ENCODE results near the gene LDB2.

Gene LDB2

GRCh38 chr4:16714191-16714590, 184.3 kb downstream of the LDB2 start:
- no peak overlapping the region for H3K4me3 ChIP-seq (ENCODE audit: insufficient read depth, low read depth, low read length)
- H3K27ac ChIP-seq (ENCODE audit: insufficient read depth, low read depth, low read length, poor library complexity, severe bottlenecking) = no peak overlapping the region
- 94 to 100% methylated on average over 1 of the region's 1 CpG for WGBS, 2 experiments

GRCh38 chr4:16713696-16714095, 184.7 kb downstream of the LDB2 start:
- Histone ChIP-seq H3K27me3 (ENCODE audit: control insufficient read depth, insufficient read depth, low read length, poor library complexity, severe bottlenecking) (no peaks in the 10 kb centered on the region), H3K36me3 (ENCODE audit: control insufficient read depth, insufficient read depth, low read length) (no peaks in the 10 kb centered on the region), H3K27ac (ENCODE audit: insufficient read depth, low read depth, low read length, poor library complexity, severe bottlenecking) (no peak overlapping the region), H3K9me3 (ENCODE audit: control insufficient read depth, low read length) (no peaks in the 10 kb centered on the region), H3K4me3 (ENCODE audit: insufficient read depth, low read depth, low read length) (no peak overlapping the region), H3K4me1 (ENCODE audit: control insufficient read depth, insufficient read depth, low read length) (no peaks in the 10 kb centered on the region)
- WGBS, 2 experiments = 97 to 100% methylated on average over 3 of the region's 3 CpGs

More at GRCh38 chr4:16714191-16714590, 184.3 kb downstream of the LDB2 start:
- Histone ChIP-seq H3K4me1 (ENCODE audit: control insufficient read depth, insufficient read depth, low read length) (no peaks in the 10 kb centered on the region), H3K36me3 (ENCODE audit: control insufficient read depth, insufficient read depth, low read length) (no peaks in the 10 kb centered on the region), H3K27me3 (ENCODE audit: control insufficient read depth, insufficient read depth, low read length, poor library complexity, severe bottlenecking) (no peaks in the 10 kb centered on the region), H3K9me3 (ENCODE audit: control insufficient read depth, low read length) (no peaks in the 10 kb centered on the region)

GRCh38 chr4:16713271-16713670, 185.2 kb downstream of the LDB2 start:
- H3K4me1 ChIP-seq (ENCODE audit: control insufficient read depth, insufficient read depth, low read length) = no peaks in the 10 kb centered on the region
- no peaks in the 10 kb centered on the region for H3K27me3 ChIP-seq (ENCODE audit: control insufficient read depth, insufficient read depth, low read length, poor library complexity, severe bottlenecking)
- H3K36me3 ChIP-seq (ENCODE audit: control insufficient read depth, insufficient read depth, low read length) = no peaks in the 10 kb centered on the region
- no peak overlapping the region for H3K4me3 ChIP-seq (ENCODE audit: insufficient read depth, low read depth, low read length)
- no peaks in the 10 kb centered on the region for H3K9me3 ChIP-seq (ENCODE audit: control insufficient read depth, low read length)
- no peak overlapping the region for H3K27ac ChIP-seq (ENCODE audit: insufficient read depth, low read depth, low read length, poor library complexity, severe bottlenecking)

- no peaks in the 10 kb centered on the region for H3K9me3 ChIP-seq (ENCODE audit: control insufficient read depth, low read length)
- H3K27me3 ChIP-seq (ENCODE audit: control insufficient read depth, insufficient read depth, low read length, poor library complexity, severe bottlenecking) = no peaks in the 10 kb centered on the region
- 87% methylated on average over 3 of the region's 3 CpGs for WGBS, 2 experiments
- H3K36me3 ChIP-seq (ENCODE audit: control insufficient read depth, insufficient read depth, low read length) = no peaks in the 10 kb centered on the region
- no peaks in the 10 kb centered on the region for H3K4me1 ChIP-seq (ENCODE audit: control insufficient read depth, insufficient read depth, low read length)
- H3K27ac ChIP-seq (ENCODE audit: insufficient read depth, low read depth, low read length, poor library complexity, severe bottlenecking) = no peak overlapping the region
- H3K4me3 ChIP-seq (ENCODE audit: insufficient read depth, low read depth, low read length) = no peak overlapping the region
Measured at GRCh38 chr4:16710198-16710597, 188.2 kb downstream of the LDB2 start.

GRCh38 chr4:16707874-16708273, 190.6 kb downstream of the LDB2 start:
- 91 to 93% methylated on average over 4 of the region's 4 CpGs for WGBS, 2 experiments
- no peaks in the 10 kb centered on the region for H3K27me3 ChIP-seq (ENCODE audit: control insufficient read depth, insufficient read depth, low read length, poor library complexity, severe bottlenecking)
- H3K36me3 ChIP-seq (ENCODE audit: control insufficient read depth, insufficient read depth, low read length) = no peaks in the 10 kb centered on the region
- H3K4me1 ChIP-seq (ENCODE audit: control insufficient read depth, insufficient read depth, low read length) = no peaks in the 10 kb centered on the region
- H3K27ac ChIP-seq (ENCODE audit: insufficient read depth, low read depth, low read length, poor library complexity, severe bottlenecking) = no peak overlapping the region
- H3K4me3 ChIP-seq (ENCODE audit: insufficient read depth, low read depth, low read length) = no peak overlapping the region
- H3K9me3 ChIP-seq (ENCODE audit: control insufficient read depth, low read length) = no peaks in the 10 kb centered on the region

GRCh38 chr4:16706251-16706650, 192.2 kb downstream of the LDB2 start:
- Histone ChIP-seq H3K4me1 (ENCODE audit: control insufficient read depth, insufficient read depth, low read length) (no peaks in the 10 kb centered on the region), H3K27ac (ENCODE audit: insufficient read depth, low read depth, low read length, poor library complexity, severe bottlenecking) (no peak overlapping the region), H3K36me3 (ENCODE audit: control insufficient read depth, insufficient read depth, low read length) (no peaks in the 10 kb centered on the region), H3K4me3 (ENCODE audit: insufficient read depth, low read depth, low read length) (no peak overlapping the region), H3K27me3 (ENCODE audit: control insufficient read depth, insufficient read depth, low read length, poor library complexity, severe bottlenecking) (no peaks in the 10 kb centered on the region), H3K9me3 (ENCODE audit: control insufficient read depth, low read length) (no peaks in the 10 kb centered on the region)
- 93% methylated on average over 6 of the region's 6 CpGs for WGBS, 2 experiments

GRCh38 chr4:16705341-16705740, 193.1 kb downstream of the LDB2 start:
- 84 to 94% methylated on average over 3 of the region's 3 CpGs for whole genome bisulfite sequencing, 2 experiments
- Histone ChIP-seq H3K36me3 (ENCODE audit: control insufficient read depth, insufficient read depth, low read length) (no peaks in the 10 kb centered on the region), H3K27me3 (ENCODE audit: control insufficient read depth, insufficient read depth, low read length, poor library complexity, severe bottlenecking) (no peaks in the 10 kb centered on the region), H3K27ac (ENCODE audit: insufficient read depth, low read depth, low read length, poor library complexity, severe bottlenecking) (peak overlapping the region; percentile 16), H3K9me3 (ENCODE audit: control insufficient read depth, low read length) (no peaks in the 10 kb centered on the region), H3K4me3 (ENCODE audit: insufficient read depth, low read depth, low read length) (no peak overlapping the region), H3K4me1 (ENCODE audit: control insufficient read depth, insufficient read depth, low read length) (no peaks in the 10 kb centered on the region)

GRCh38 chr4:16704489-16704888, 194.0 kb downstream of the LDB2 start:
- H3K27me3 ChIP-seq (ENCODE audit: control insufficient read depth, insufficient read depth, low read length, poor library complexity, severe bottlenecking) = no peaks in the 10 kb centered on the region
- 93 to 96% methylated on average over 2 of the region's 2 CpGs for WGBS, 2 experiments
- H3K9me3 ChIP-seq (ENCODE audit: control insufficient read depth, low read length) = no peaks in the 10 kb centered on the region
- H3K4me3 ChIP-seq (ENCODE audit: insufficient read depth, low read depth, low read length) = no peak overlapping the region
- H3K36me3 ChIP-seq (ENCODE audit: control insufficient read depth, insufficient read depth, low read length) = no peaks in the 10 kb centered on the region
- no peak overlapping the region for H3K27ac ChIP-seq (ENCODE audit: insufficient read depth, low read depth, low read length, poor library complexity, severe bottlenecking)
- no peaks in the 10 kb centered on the region for H3K4me1 ChIP-seq (ENCODE audit: control insufficient read depth, insufficient read depth, low read length)

- Histone ChIP-seq H3K4me1 (ENCODE audit: control insufficient read depth, insufficient read depth, low read length) (peaks cover 13% of the 10 kb centered on the region), H3K27ac (ENCODE audit: insufficient read depth, low read depth, low read length, poor library complexity, severe bottlenecking) (no peak overlapping the region), H3K9me3 (ENCODE audit: control insufficient read depth, low read length) (no peaks in the 10 kb centered on the region), H3K4me3 (ENCODE audit: insufficient read depth, low read depth, low read length) (no peak overlapping the region), H3K36me3 (ENCODE audit: control insufficient read depth, insufficient read depth, low read length) (no peaks in the 10 kb centered on the region), H3K27me3 (ENCODE audit: control insufficient read depth, insufficient read depth, low read length, poor library complexity, severe bottlenecking) (no peaks in the 10 kb centered on the region)
- 91 to 92% methylated on average over 1 of the region's 1 CpG for WGBS, 2 experiments
Measured at GRCh38 chr4:16695896-16696295, 202.5 kb downstream of the LDB2 start.

GRCh38 chr4:16694884-16695276, 203.6 kb downstream of the LDB2 start:
- H3K27ac ChIP-seq (ENCODE audit: insufficient read depth, low read depth, low read length, poor library complexity, severe bottlenecking) = no peak overlapping the region
- H3K4me1 ChIP-seq (ENCODE audit: control insufficient read depth, insufficient read depth, low read length) = peaks cover 13% of the 10 kb centered on the region
- H3K4me3 ChIP-seq (ENCODE audit: insufficient read depth, low read depth, low read length) = no peak overlapping the region
- H3K9me3 ChIP-seq (ENCODE audit: control insufficient read depth, low read length) = no peaks in the 10 kb centered on the region
- H3K27me3 ChIP-seq (ENCODE audit: control insufficient read depth, insufficient read depth, low read length, poor library complexity, severe bottlenecking) = no peaks in the 10 kb centered on the region
- no peaks in the 10 kb centered on the region for H3K36me3 ChIP-seq (ENCODE audit: control insufficient read depth, insufficient read depth, low read length)
- 79 to 87% methylated on average over 4 of the region's 4 CpGs for WGBS, 2 experiments

- WGBS, 2 experiments = 80 to 86% methylated on average over 12 to 13 of the region's 13 CpGs
- Histone ChIP-seq H3K4me1 (ENCODE audit: control insufficient read depth, insufficient read depth, low read length) (peaks cover 13% of the 10 kb centered on the region), H3K36me3 (ENCODE audit: control insufficient read depth, insufficient read depth, low read length) (no peaks in the 10 kb centered on the region), H3K9me3 (ENCODE audit: control insufficient read depth, low read length) (no peaks in the 10 kb centered on the region), H3K27ac (ENCODE audit: insufficient read depth, low read depth, low read length, poor library complexity, severe bottlenecking) (no peak overlapping the region), H3K4me3 (ENCODE audit: insufficient read depth, low read depth, low read length) (no peak overlapping the region), H3K27me3 (ENCODE audit: control insufficient read depth, insufficient read depth, low read length, poor library complexity, severe bottlenecking) (no peaks in the 10 kb centered on the region)
Measured at GRCh38 chr4:16694173-16694883, 204.1 kb downstream of the LDB2 start.
